Measurements from ENCODE around the gene TACC3. TPM values are rescaled to one million over a fixed set of nuclear protein-coding genes. Genes with fewer than 3 reads are reported as not detected.

The TACC3 gene
- total and polyA plus RNA-seq, 2 of the 8 experiments (the other 6 are each of a cell fraction or from before 2014, with no cell fraction given) = 73.8 to 148 TPM

DNA sequence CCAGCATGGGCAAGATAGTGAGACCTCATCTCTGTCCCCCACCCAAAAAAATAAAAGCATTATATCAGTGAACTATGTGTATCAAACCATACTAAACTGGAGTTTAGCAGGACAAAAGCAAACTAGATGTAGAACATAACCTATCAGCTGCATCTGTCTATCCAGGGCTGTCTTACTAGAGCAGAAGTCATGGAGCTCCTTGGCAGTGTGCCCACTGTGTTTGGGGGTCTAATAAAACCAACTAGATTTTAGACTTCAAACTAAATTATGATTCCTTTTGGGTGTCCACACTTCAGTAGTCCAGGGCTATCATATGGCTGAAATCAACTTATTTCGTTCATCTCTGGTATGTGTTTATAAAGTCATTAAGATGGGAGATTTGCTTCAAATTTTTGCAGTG, 17.5 kb upstream of the TACC3 start:
- CTCF ChIA-PET (ENCODE audit: partially characterized antibody) = interaction anchor here (1.2 to 22.9 kb wide), 3 partner anchors 9 to 22 kb away, joined by 3 to 326 read pairs (median 94); partner anchors contain the start of genes TACC3 and TMEM129
- 100% methylated on average over 1 of the region's 1 CpG; no CpG with 5 or more reads in 1 of the 2 experiments for WGBS, 2 experiments (ENCODE audit: extremely low coverage in 1 of 2, insufficient coverage in 1 of 2, insufficient read length in 1 of 2, insufficient replicate concordance in 2 of 2, low coverage in 1 of 2, low lambda C conversion rate in 2 of 2, missing lambda C conversion rate in 1 of 2)
- TF ChIP-seq CHD1 (IDR thresholded peaks at IDR 0.05; ENCODE audit: low read depth, low read length) (no peak), EGR1 (IDR thresholded peaks at IDR 0.05; ENCODE audit: borderline replicate concordance, low read depth, low read length) (no peak), RBBP5 (IDR thresholded peaks at IDR 0.05; ENCODE audit: borderline replicate concordance, low read depth, low read length) (no peak), KDM1A (IDR thresholded peaks at IDR 0.05; ENCODE audit: borderline replicate concordance, low read length) (no peak), CEBPB (IDR thresholded peaks at IDR 0.05; ENCODE audit: low read depth, low read length) (no peak), KDM5A (IDR thresholded peaks at IDR 0.05; ENCODE audit: low read length) (no peak), NANOG (IDR thresholded peaks at IDR 0.05; ENCODE audit: insufficient read depth, low read depth, low read length, poor library complexity, severe bottlenecking) (no peak), TAF7 (optimal IDR thresholded peaks at IDR 0.05; ENCODE audit: borderline replicate concordance, low read depth, low read length) (no peak), YY1 (IDR thresholded peaks at IDR 0.05; ENCODE audit: low read depth, low read length) (no peak), CHD2 (IDR thresholded peaks at IDR 0.05; ENCODE audit: low read length) (no peak)

More for the DNA sequence above, 17.5 kb upstream of the TACC3 start:
- H3K4me2 ChIP-seq (ENCODE audit: insufficient read depth in 1 of 2, low read depth in 2 of 2, low read length in 2 of 2) = no peak overlapping the region
- FAIRE-seq (no peak), DNase-seq (ENCODE audit: low read depth in 1 of 2, low spot score in 2 of 2) (no peak)
- H3K56ac ChIP-seq (replicated peaks; ENCODE audit: insufficient read length, low read depth, low read length) = no peak overlapping the region
- no peaks in the 10 kb centered on the region; a peak in 1 of 7 replicates for H3K4me1 ChIP-seq (replicated peaks in 1 of 4; ENCODE audit: control insufficient read depth in 3 of 4, insufficient read depth in 4 of 4, low read length in 3 of 4)
- H2AFZ ChIP-seq (ENCODE audit: low read length) = no peak overlapping the region
- H3K79me1 ChIP-seq (ENCODE audit: low read depth, low read length) = peaks cover 3% of the 10 kb centered on the region
- no peak overlapping the region for H3K14ac ChIP-seq (ENCODE audit: insufficient read length)
- no peak overlapping the region for H2BK5ac ChIP-seq (ENCODE audit: low read depth, low read length)
- H4K91ac ChIP-seq (replicated peaks; ENCODE audit: insufficient read length, low read length) = no peak overlapping the region
- H3K18ac ChIP-seq (ENCODE audit: extremely low read depth, low read length) = no peak overlapping the region
- peaks cover 4 to 49% of the 10 kb centered on the region in 2 experiments; a peak in 3 of 4 replicates for H3K79me2 ChIP-seq (ENCODE audit: control insufficient read depth in 1 of 2, insufficient read depth in 2 of 2, low read length in 2 of 2)
- H3K9ac ChIP-seq (replicated peaks in 1 of 4; ENCODE audit: extremely low read depth in 1 of 4, low read depth in 3 of 4, low read length in 3 of 4) = no peak overlapping the region
- H2BK20ac ChIP-seq (ENCODE audit: low read length) = no peak overlapping the region
- no peak overlapping the region for H2AK5ac ChIP-seq (ENCODE audit: low read depth, low read length)
- H3K36me3 ChIP-seq (ENCODE audit: control insufficient read depth in 2 of 4, insufficient read depth in 4 of 4, low read length in 3 of 4) = peaks cover 8 to 41% (median 21%) of the 10 kb centered on the region in 4 experiments
- H3K9me3 ChIP-seq (ENCODE audit: insufficient read depth in 2 of 2, low read depth in 1 of 2, low read length in 1 of 2) = no peaks in the 10 kb centered on the region
- no peak overlapping the region for H3K27ac ChIP-seq (ENCODE audit: low read depth, low read length)
- H3K4me3 ChIP-seq (ENCODE audit: extremely low read depth in 1 of 4, insufficient read depth in 2 of 4, low read depth in 3 of 4, low read length in 4 of 4) = no peak overlapping the region
- no peak overlapping the region for H4K5ac ChIP-seq (ENCODE audit: insufficient read length, low read depth, low read length)
- H3K27me3 ChIP-seq (replicated peaks in 1 of 4; ENCODE audit: control insufficient read depth in 3 of 4, extremely low read depth in 1 of 4, insufficient read depth in 3 of 4, low read length in 3 of 4) = no peaks in the 10 kb centered on the region
- no peak overlapping the region for H2BK12ac ChIP-seq (ENCODE audit: low read depth, low read length)
- no peak overlapping the region for H4K8ac ChIP-seq (ENCODE audit: extremely low read depth, insufficient read depth, low read length)
- no peak overlapping the region for H2BK15ac ChIP-seq (ENCODE audit: low read length)
- H4K20me1 ChIP-seq (replicated peaks in 1 of 2; ENCODE audit: control insufficient read depth in 1 of 2, insufficient read depth in 2 of 2, low read length in 2 of 2) = peaks cover 6 to 7% of the 10 kb centered on the region in 2 experiments
- H3K4ac ChIP-seq (replicated peaks; ENCODE audit: insufficient read length, low read depth, low read length) = no peak overlapping the region
- no peaks in the 10 kb centered on the region for H3K23me2 ChIP-seq (ENCODE audit: low read depth, low read length)
- no peak overlapping the region for H2BK120ac ChIP-seq (replicated peaks; ENCODE audit: low read depth, low read length)
- POLR2A ChIA-PET (ENCODE audit: partially characterized antibody) = interaction anchor here (1.0 to 2.9 kb wide), 4 partner anchors 8 to 14 kb away, joined by 3 to 14 read pairs (median 4); partner anchors contain the start of gene SLBP
- no peak overlapping the region for H3K23ac ChIP-seq (ENCODE audit: insufficient read length)
